Pancreas (tissue), 10 donors: ENCODE results near the gene THSD4. TPM values are rescaled to one million over a fixed set of nuclear protein-coding genes. Genes with fewer than 3 reads are reported as not detected.
"Not testable (repeated sequence)": the region's sequence is repeated elsewhere in the genome, so short reads cannot be mapped to it uniquely, and the experiment has no call there.

Source experiments
- ATAC-seq, 4 donors: fragments of 200-7000 bp; cut with Tn5 transposase; one replicate each; pipeline versions ENCODE4 v1.8.0 to v1.9.1; 2020; ENCODE audit warnings: mild to moderate bottlenecking in 4 of 4, moderate library complexity in 4 of 4
- DNase-seq, 6 donors: peaks; one replicate each; pipeline ENCODE4 v3.0.0-alpha.2; 2020
- FAIRE-seq: peaks from 2 replicates; lab custom pipeline; 2012; peaks lifted over from hg19 to GRCh38; lab: Jason Lieb, UNC
- H3K27ac ChIP-seq, 4 donors: fragments of 200-600 bp; sonication (generic); 1 replicate in 3 of 4; 2 replicates in 1 of 4; pipeline versions ENCODE4 v1.5.0 to v1.8.0; 2020
- H3K27me3 ChIP-seq, 4 donors: fragments of 200-600 bp; one replicate each; pipeline ENCODE4 v1.8.0; 2021
- H3K36me3 ChIP-seq, 3 donors: fragments of 200-600 bp; sonication (generic) in 1 of 3; one replicate each; pipeline versions ENCODE4 v1.5.0 to v1.8.0; 2020 to 2021
- H3K4me1 ChIP-seq, 3 donors: fragments of 200-600 bp; one replicate each; pipeline ENCODE4 v1.8.0; 2021
- H3K4me3 ChIP-seq, 4 donors: fragments of 200-600 bp; sonication (generic) in 2 of 4; one replicate each; pipeline versions ENCODE4 v1.5.0 to v1.8.0; 2020 to 2021
- H3K9me3 ChIP-seq, 4 donors: fragments of 200-600 bp; one replicate each; pipeline ENCODE4 v1.8.0; 2021
- WGBS, 2 donors: extraction: QIAGEN DNeasy Blood & Tissue Kit; methylation state at CpG; one replicate each; pipeline ENCODE4 v1.1.7; 2013; 5-methylcytosine and 5-hydroxymethylcytosine counted together
- intact Hi-C, 3 donors: fragments of 100-400 bp; cut with DNase I; formaldehyde crosslinking; loops; one replicate each; pipeline versions ENCODE4 v1.11.1 to v1.14.2; 2022
- polyA plus RNA-seq, 2 donors: library from polyadenylated mRNA; stranded (reverse); fragments of 200-250 nt; gene quantifications; one replicate each; pipeline ENCODE4 v1.2.3, GENCODE V29; 2013
- total RNA-seq, 6 donors: library from RNA; stranded (reverse); fragmentation: NEBNext Ultra II Directional in 4 of 6; extraction: Animal tissue kit (Norgen Biotek cat#: 25700) in 4 of 6; gene quantifications; one replicate each; pipeline versions ENCODE4 v1.2.1 to v1.2.4, GENCODE V29; 2021 to 2023
- TF ChIP-seq, protein P1 (sequence below), 4 donors: fragments of 200-600 bp; sonication (generic) in 3 of 4; IDR thresholded peaks; one replicate each; pipeline versions ENCODE4 v1.5.0 to v1.8.0; 2021; ENCODE audit warnings: antibody characterized with exemption in 4 of 4
- donor health status: healthy with polysubstance abuse.
- donor health status: DM: no; HTN: no; CAD: no; lungs with moderate emphysema.
- donor health status: DM: no; HTN: no; CAD: no.
- donor health status: control.
- donor health status: control.
- donor health status: Bipolar disorder and iron deficiency.
- donor health status: DM: yes; HTN: yes; CAD: no.
- donor health status: DM: no; HTN: no; CAD: no.
- donor health status: DM: no; HTN: no; CAD: no.
- donor health status: DM: yes; HTN: yes; CAD: no.

The THSD4 gene
- total and polyA plus RNA-seq, 8 donors, result 6.0 to 17.8 (median 13.3) TPM

DNA sequence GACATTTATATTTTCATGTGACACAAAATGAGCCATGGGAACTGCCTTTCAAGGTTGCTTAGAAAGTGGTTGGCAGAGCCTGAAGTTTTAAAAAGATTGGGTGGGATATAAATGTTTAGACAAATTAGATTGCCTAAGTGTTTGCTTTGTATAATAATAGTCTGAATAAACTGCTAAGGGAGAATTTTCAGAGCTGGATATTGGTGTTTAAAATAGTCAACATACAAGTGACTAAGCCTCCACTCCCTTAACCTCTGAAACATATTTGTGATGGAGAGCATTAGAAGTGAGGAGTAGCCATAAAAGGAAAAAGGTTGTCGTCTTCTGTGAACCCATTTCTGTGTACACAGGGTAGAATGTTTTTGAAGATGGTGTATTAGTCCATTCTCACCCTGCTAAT, 201.6 kb downstream of the THSD4 start:
- Histone ChIP-seq H3K9me3 (no peaks in the 10 kb centered on the region), H3K36me3 (no peaks in the 10 kb centered on the region), H3K27me3 (no peaks in the 10 kb centered on the region), H3K4me1 (no peaks in the 10 kb centered on the region), H3K27ac (no peak overlapping the region), H3K4me3 (no peak overlapping the region)
- ATAC-seq, result no peak
- DNase-seq, result no peak
- TF ChIP-seq, protein P1, sequence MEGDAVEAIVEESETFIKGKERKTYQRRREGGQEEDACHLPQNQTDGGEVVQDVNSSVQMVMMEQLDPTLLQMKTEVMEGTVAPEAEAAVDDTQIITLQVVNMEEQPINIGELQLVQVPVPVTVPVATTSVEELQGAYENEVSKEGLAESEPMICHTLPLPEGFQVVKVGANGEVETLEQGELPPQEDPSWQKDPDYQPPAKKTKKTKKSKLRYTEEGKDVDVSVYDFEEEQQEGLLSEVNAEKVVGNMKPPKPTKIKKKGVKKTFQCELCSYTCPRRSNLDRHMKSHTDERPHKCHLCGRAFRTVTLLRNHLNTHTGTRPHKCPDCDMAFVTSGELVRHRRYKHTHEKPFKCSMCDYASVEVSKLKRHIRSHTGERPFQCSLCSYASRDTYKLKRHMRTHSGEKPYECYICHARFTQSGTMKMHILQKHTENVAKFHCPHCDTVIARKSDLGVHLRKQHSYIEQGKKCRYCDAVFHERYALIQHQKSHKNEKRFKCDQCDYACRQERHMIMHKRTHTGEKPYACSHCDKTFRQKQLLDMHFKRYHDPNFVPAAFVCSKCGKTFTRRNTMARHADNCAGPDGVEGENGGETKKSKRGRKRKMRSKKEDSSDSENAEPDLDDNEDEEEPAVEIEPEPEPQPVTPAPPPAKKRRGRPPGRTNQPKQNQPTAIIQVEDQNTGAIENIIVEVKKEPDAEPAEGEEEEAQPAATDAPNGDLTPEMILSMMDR (IDR thresholded peaks at IDR 0.05), result no peak
- 87 to 97% methylated on average over 1 of the region's 1 CpG for WGBS, 2 donors
- no peak for FAIRE-seq
- intact Hi-C loops, result no loop called here

DNA sequence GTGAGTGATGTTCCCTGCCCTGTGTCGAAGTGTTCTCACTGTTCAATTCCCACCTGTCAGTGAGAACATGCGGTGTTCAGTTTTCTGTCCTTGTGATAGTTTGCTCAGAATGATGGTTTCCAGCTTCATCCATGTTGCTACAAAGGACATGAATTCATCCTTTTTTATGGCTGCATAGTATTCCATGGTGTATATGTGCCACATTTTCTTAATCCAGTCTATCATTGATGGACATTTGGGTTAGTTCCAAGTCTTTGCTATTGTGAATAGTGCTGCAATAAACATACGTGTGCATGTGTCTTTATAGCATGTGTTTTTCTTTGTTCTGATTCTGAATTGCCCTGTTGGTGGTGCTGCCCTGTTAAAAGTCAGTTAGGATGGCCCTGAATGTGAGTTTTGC, 204.2 kb downstream of the THSD4 start:
- FAIRE-seq, intact Hi-C loops, ATAC-seq, DNase-seq, H3K27me3 ChIP-seq, H3K9me3 ChIP-seq, H3K36me3 ChIP-seq, H3K4me1 ChIP-seq, H3K4me3 ChIP-seq, H3K27ac ChIP-seq: not testable (repeated sequence)
- WGBS, 2 donors, result 86 to 91% methylated on average over 3 of the region's 3 CpGs

DNA sequence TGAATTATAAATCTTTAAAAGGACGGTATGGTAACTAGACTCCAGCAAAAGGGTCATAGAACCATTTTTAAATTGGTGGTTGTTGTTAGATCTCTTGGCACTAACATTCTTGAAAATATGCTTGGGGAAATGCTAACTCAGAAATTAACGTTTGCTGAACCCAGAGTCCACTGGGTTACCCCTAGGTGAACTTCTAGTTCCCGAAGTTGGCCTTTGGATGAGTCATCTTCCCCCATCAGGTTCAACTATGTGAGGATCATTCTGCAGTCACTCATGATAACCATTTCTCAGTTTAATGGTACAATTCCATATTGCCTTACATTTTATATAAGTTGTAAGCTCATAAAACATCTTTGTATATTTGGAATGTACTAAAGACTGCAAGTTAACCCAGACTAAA, 204.7 kb downstream of the THSD4 start:
- intact Hi-C loops, result no loop called here
- FAIRE-seq (no peak), ATAC-seq (no peak), DNase-seq (no peak)
- 76 to 88% methylated on average over 3 of the region's 3 CpGs for WGBS, 2 donors
- Histone ChIP-seq H3K36me3 (no peaks in the 10 kb centered on the region), H3K9me3 (no peaks in the 10 kb centered on the region), H3K4me3 (no peak overlapping the region), H3K27me3 (no peaks in the 10 kb centered on the region), H3K27ac (no peak overlapping the region), H3K4me1 (no peaks in the 10 kb centered on the region)
- TF ChIP-seq, protein P1 (IDR thresholded peaks at IDR 0.05), result no peak

DNA sequence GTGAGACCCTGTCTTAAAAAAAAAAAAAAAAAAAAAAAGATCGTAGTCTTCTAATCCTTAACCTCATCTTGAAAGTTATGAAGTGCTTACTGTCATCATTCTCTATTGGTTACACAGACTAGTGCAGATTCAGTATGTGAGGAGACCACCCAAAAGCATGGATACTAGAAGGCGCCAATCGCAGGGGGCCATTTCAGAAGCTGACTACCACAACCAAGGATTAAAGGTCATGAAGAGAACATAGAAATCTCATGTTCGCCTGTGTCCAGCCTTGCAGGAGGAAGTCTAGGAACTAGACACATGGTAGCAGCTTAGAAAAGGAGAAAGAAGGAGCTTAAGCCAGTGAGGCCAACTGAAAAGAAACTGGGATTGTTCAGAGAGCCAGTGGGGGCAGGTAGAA, 207.8 kb downstream of the THSD4 start:
- WGBS, 2 donors, result 71 to 84% methylated on average over 4 of the region's 4 CpGs
- TF ChIP-seq, protein P1 (IDR thresholded peaks at IDR 0.05), result no peak
- no peaks in the 10 kb centered on the region for H3K36me3 ChIP-seq
- no peaks in the 10 kb centered on the region for H3K9me3 ChIP-seq
- FAIRE-seq (no peak), DNase-seq (no peak), ATAC-seq (no peak)
- H3K27ac ChIP-seq, result no peak overlapping the region
- H3K4me3 ChIP-seq, result no peak overlapping the region
- H3K4me1 ChIP-seq, result no peaks in the 10 kb centered on the region
- H3K27me3 ChIP-seq, result no peaks in the 10 kb centered on the region
- intact Hi-C loops, result no loop called here

DNA sequence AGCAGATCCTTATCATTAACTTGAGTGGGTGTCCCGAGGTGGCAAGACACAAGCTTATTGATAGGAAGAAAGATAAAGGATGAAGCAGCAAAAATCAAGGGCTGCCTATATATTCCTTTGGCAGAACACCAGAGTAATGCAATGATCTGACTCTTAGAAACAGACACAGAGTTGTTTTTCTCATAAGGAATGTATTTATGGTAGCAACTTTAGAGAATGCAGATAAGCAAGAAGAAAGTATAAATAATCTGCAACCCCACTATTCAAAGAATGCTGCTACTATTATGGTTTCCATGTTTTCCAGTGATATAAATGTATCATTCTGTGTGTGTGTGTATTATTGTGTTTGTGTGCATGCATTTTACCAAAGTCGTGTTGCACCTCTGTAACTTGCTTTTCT, 208.3 kb downstream of the THSD4 start:
- no peak overlapping the region for H3K27ac ChIP-seq
- H3K4me3 ChIP-seq, result no peak overlapping the region
- TF ChIP-seq, protein P1 (IDR thresholded peaks at IDR 0.05), result no peak
- H3K27me3 ChIP-seq, result no peaks in the 10 kb centered on the region
- H3K4me1 ChIP-seq, result no peaks in the 10 kb centered on the region
- FAIRE-seq, result no peak
- DNase-seq, result no peak
- intact Hi-C loops, result no loop called here
- ATAC-seq, result no peak
- 42 to 59% methylated on average over 2 of the region's 2 CpGs for WGBS, 2 donors
- no peaks in the 10 kb centered on the region for H3K36me3 ChIP-seq
- H3K9me3 ChIP-seq, result no peaks in the 10 kb centered on the region
